ENCODE results near the gene MS4A4A. TPM values are rescaled to one million over a fixed set of nuclear protein-coding genes. Genes with fewer than 3 reads are reported as not detected.
A peak's percentile ranks its signal among the peaks of the same experiment; 100 is the strongest.

The MS4A4A gene
- total RNA-seq, 6 donors from 2014 or later: 10.2 to 68.1 (median 47.7) TPM

GRCh38 chr11:60261014-60261413, 19.5 kb upstream of the MS4A4A start:
- ATAC-seq (ENCODE audit: low FRiP score in 2 of 2) (no peak), DNase-seq (no peak)
- no peaks in the 10 kb centered on the region for H3K27me3 ChIP-seq
- no peak overlapping the region for H3K4me3 ChIP-seq
- H3K36me3 ChIP-seq: no peaks in the 10 kb centered on the region
- WGBS, 2 donors: 87 to 91% methylated on average over 4 of the region's 4 CpGs
- no peak overlapping the region for H3K27ac ChIP-seq
- TF ChIP-seq EP300 (IDR thresholded peaks at IDR 0.05) (no peak), POLR2AphosphoS5 (IDR thresholded peaks at IDR 0.05) (no peak), POLR2A (IDR thresholded peaks at IDR 0.05) (no peak), CTCF (IDR thresholded peaks at IDR 0.05) (no peak)
- no peaks in the 10 kb centered on the region for H3K4me1 ChIP-seq
- H3K9me3 ChIP-seq: no peaks in the 10 kb centered on the region

GRCh38 chr11:60263402-60263801, 17.1 kb upstream of the MS4A4A start:
- no peak for DNase-seq
- H3K9me3 ChIP-seq: no peaks in the 10 kb centered on the region
- no peaks in the 10 kb centered on the region for H3K4me1 ChIP-seq
- H3K27me3 ChIP-seq: no peaks in the 10 kb centered on the region
- no peaks in the 10 kb centered on the region for H3K36me3 ChIP-seq
- H3K27ac ChIP-seq: peak overlapping the region in 1 of 4 donors; percentile 22
- peak in 1 of 2 donors; percentile 63 for ATAC-seq (ENCODE audit: low FRiP score in 2 of 2)
- no peak overlapping the region for H3K4me3 ChIP-seq
- no peak for TF ChIP-seq EP300 (IDR thresholded peaks at IDR 0.05)
- no peak for TF ChIP-seq CTCF (IDR thresholded peaks at IDR 0.05)
- TF ChIP-seq POLR2AphosphoS5 (IDR thresholded peaks at IDR 0.05): no peak
- TF ChIP-seq POLR2A (IDR thresholded peaks at IDR 0.05): no peak
- 73 to 84% methylated on average over 4 of the region's 4 CpGs for WGBS, 2 donors

GRCh38 chr11:60264644-60265043, 15.8 kb upstream of the MS4A4A start:
- 82 to 87% methylated on average over 5 of the region's 5 CpGs for WGBS, 2 donors
- no peak for DNase-seq
- H3K27ac ChIP-seq: no peak overlapping the region
- no peak overlapping the region for H3K4me3 ChIP-seq
- H3K27me3 ChIP-seq: no peaks in the 10 kb centered on the region
- no peak for ATAC-seq (ENCODE audit: low FRiP score in 2 of 2)
- no peaks in the 10 kb centered on the region for H3K9me3 ChIP-seq
- no peaks in the 10 kb centered on the region for H3K4me1 ChIP-seq
- H3K36me3 ChIP-seq: no peaks in the 10 kb centered on the region
- TF ChIP-seq CTCF (IDR thresholded peaks at IDR 0.05): no peak

GRCh38 chr11:60265373-60266214, 14.9 kb upstream of the MS4A4A start:
- WGBS, 2 donors: 25 to 26% methylated on average over 4 of the region's 4 CpGs
- peak in 1 of 2 donors; percentile 72 for ATAC-seq (ENCODE audit: low FRiP score in 2 of 2)
- DNase-seq: no peak

More at GRCh38 chr11:60265373-60266214, 14.9 kb upstream of the MS4A4A start:
- Histone ChIP-seq H3K4me1 (no peaks in the 10 kb centered on the region), H3K36me3 (no peaks in the 10 kb centered on the region), H3K27me3 (no peaks in the 10 kb centered on the region), H3K4me3 (no peak overlapping the region), H3K9me3 (peaks cover 0 to 7% (median 5%) of the 10 kb centered on the region in 4 donors), H3K27ac (no peak overlapping the region)
- TF ChIP-seq CTCF (IDR thresholded peaks at IDR 0.05) (peak; percentile 55 to 76 (median 68)), POLR2A (IDR thresholded peaks at IDR 0.05) (no peak)
